ENCODE measurements around the gene HEXA.

Gene HEXA

DNA sequence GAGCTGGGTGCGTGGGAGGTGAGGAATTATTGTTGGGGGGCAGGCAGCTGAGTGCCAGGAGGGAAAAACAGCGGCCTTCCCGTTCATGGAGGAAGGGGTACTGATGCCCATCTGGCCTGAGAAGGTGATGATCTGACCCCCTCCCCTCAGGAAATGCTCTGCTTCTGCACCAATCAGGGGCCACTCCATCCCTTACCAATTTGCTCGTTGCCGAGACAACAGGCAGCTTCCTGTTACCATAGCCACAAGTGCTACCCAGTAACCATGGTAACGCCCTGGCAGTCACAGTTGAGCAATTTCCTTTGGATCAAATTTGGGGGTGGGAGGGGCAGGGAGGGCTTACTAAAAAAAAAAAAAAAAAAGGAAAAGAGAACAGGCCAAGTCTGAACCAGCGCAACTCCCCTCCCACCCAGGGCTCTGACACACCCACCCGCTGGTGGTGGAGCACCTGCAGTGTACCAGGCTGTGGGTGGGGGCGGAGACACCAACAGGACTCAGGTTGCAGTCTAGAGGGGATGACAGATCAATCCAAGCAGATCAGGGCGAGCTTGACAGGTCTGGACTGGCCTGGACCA lies 69.5 kb downstream of the HEXA start:
- H3K27ac ChIP-seq (ENCODE audit: low read depth, low read length, poor library complexity, severe bottlenecking): no peak overlapping the region
- no peaks in the 10 kb centered on the region for H3K36me3 ChIP-seq (ENCODE audit: insufficient read depth, low read length)
- no peaks in the 10 kb centered on the region for H3K79me2 ChIP-seq (ENCODE audit: insufficient read depth, low read length)
- H3K27me3 ChIP-seq (ENCODE audit: insufficient read depth, low read length): no peaks in the 10 kb centered on the region
- H3F3A ChIP-seq (ENCODE audit: insufficient read depth, low read length): no peaks in the 10 kb centered on the region
- no peak overlapping the region for H3K9ac ChIP-seq (ENCODE audit: low read length)
- no peaks in the 10 kb centered on the region for H3K4me1 ChIP-seq (ENCODE audit: insufficient read depth, low read length, severe bottlenecking)
- H3K9me3 ChIP-seq (ENCODE audit: low read length): no peaks in the 10 kb centered on the region
- no peak overlapping the region for H3K4me2 ChIP-seq (ENCODE audit: low read length)
- H3K9me2 ChIP-seq (ENCODE audit: low read depth, low read length): no peaks in the 10 kb centered on the region
- H4K20me1 ChIP-seq (ENCODE audit: insufficient read depth, low read length): no peaks in the 10 kb centered on the region
- H2AFZ ChIP-seq (ENCODE audit: low read length): no peak overlapping the region
- TF ChIP-seq EZH2 (IDR thresholded peaks at IDR 0.05; ENCODE audit: borderline replicate concordance, low read length): no peak
- TF ChIP-seq, protein P1, sequence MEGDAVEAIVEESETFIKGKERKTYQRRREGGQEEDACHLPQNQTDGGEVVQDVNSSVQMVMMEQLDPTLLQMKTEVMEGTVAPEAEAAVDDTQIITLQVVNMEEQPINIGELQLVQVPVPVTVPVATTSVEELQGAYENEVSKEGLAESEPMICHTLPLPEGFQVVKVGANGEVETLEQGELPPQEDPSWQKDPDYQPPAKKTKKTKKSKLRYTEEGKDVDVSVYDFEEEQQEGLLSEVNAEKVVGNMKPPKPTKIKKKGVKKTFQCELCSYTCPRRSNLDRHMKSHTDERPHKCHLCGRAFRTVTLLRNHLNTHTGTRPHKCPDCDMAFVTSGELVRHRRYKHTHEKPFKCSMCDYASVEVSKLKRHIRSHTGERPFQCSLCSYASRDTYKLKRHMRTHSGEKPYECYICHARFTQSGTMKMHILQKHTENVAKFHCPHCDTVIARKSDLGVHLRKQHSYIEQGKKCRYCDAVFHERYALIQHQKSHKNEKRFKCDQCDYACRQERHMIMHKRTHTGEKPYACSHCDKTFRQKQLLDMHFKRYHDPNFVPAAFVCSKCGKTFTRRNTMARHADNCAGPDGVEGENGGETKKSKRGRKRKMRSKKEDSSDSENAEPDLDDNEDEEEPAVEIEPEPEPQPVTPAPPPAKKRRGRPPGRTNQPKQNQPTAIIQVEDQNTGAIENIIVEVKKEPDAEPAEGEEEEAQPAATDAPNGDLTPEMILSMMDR (IDR thresholded peaks at IDR 0.05; ENCODE audit: low read length): no peak
- no peak overlapping the region for H3K4me3 ChIP-seq (ENCODE audit: low read depth, low read length, poor library complexity, severe bottlenecking)

DNA sequence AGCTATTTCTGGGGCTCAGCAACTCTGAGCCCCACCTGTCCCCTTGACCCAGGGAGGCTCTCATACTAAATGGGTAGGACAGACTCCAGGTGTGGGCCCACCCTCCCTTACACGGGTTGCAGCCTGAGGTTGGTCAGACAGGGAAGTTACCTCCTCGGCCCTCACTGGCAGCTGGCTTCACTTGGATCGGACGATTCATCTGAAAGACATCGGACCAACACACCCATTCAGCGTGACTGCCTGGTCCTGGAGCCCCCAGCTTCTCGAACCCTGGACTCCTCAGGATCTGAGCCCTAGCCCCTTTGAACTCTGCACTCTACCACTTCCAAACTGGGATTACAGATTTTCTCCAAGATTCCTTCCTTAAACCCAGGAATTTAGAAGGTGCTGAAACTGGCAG lies 71.2 kb downstream of the HEXA start:
- Histone ChIP-seq H4K20me1 (ENCODE audit: insufficient read depth, low read length) (no peaks in the 10 kb centered on the region), H3K4me1 (ENCODE audit: insufficient read depth, low read length, severe bottlenecking) (no peaks in the 10 kb centered on the region)

DNA sequence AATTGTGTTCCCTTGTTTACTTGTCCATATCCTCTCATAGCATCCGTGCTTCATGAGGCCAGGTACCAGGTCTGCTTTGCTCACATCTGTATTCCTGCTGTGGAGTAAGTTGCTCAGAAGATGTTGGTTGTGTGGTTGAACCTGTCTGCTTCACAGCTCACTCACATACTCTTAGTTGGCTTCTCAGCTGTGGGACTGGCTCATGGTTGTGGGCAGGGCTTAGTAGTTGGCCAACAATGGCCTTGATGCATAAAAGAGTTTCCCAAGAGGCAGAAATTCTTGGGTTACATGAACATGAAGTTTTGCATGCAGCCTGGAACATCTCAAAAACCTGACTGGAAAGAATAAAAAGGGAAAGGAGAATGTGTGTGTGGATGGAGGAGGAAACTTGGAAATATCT lies 72.9 kb downstream of the HEXA start:
- Histone ChIP-seq H3K27me3 (ENCODE audit: insufficient read depth, low read length) (no peaks in the 10 kb centered on the region), H3F3A (ENCODE audit: insufficient read depth, low read length) (no peaks in the 10 kb centered on the region), H4K20me1 (ENCODE audit: insufficient read depth, low read length) (no peaks in the 10 kb centered on the region), H3K9me2 (ENCODE audit: low read depth, low read length) (no peaks in the 10 kb centered on the region), H3K27ac (ENCODE audit: low read depth, low read length, poor library complexity, severe bottlenecking) (no peak overlapping the region), H2AFZ (ENCODE audit: low read length) (no peak overlapping the region), H3K36me3 (ENCODE audit: insufficient read depth, low read length) (no peaks in the 10 kb centered on the region), H3K4me2 (ENCODE audit: low read length) (no peak overlapping the region), H3K9me3 (ENCODE audit: low read length) (no peaks in the 10 kb centered on the region), H3K79me2 (ENCODE audit: insufficient read depth, low read length) (no peaks in the 10 kb centered on the region), H3K4me3 (ENCODE audit: low read depth, low read length, poor library complexity, severe bottlenecking) (no peak overlapping the region), H3K9ac (ENCODE audit: low read length) (no peak overlapping the region), H3K4me1 (ENCODE audit: insufficient read depth, low read length, severe bottlenecking) (no peaks in the 10 kb centered on the region)
- TF ChIP-seq EZH2 (IDR thresholded peaks at IDR 0.05; ENCODE audit: borderline replicate concordance, low read length): no peak
- TF ChIP-seq, protein P1 (IDR thresholded peaks at IDR 0.05; ENCODE audit: low read length): no peak

More for the DNA sequence above, 71.2 kb downstream of the HEXA start:
- no peak overlapping the region for H3K4me2 ChIP-seq (ENCODE audit: low read length)
- no peaks in the 10 kb centered on the region for H3K9me2 ChIP-seq (ENCODE audit: low read depth, low read length)
- no peak overlapping the region for H3K27ac ChIP-seq (ENCODE audit: low read depth, low read length, poor library complexity, severe bottlenecking)
- TF ChIP-seq, protein P1 (IDR thresholded peaks at IDR 0.05; ENCODE audit: low read length): no peak
- no peaks in the 10 kb centered on the region for H3K79me2 ChIP-seq (ENCODE audit: insufficient read depth, low read length)
- no peaks in the 10 kb centered on the region for H3F3A ChIP-seq (ENCODE audit: insufficient read depth, low read length)
- no peak overlapping the region for H3K4me3 ChIP-seq (ENCODE audit: low read depth, low read length, poor library complexity, severe bottlenecking)
- H3K27me3 ChIP-seq (ENCODE audit: insufficient read depth, low read length): no peaks in the 10 kb centered on the region
- no peak overlapping the region for H3K9ac ChIP-seq (ENCODE audit: low read length)
- no peaks in the 10 kb centered on the region for H3K36me3 ChIP-seq (ENCODE audit: insufficient read depth, low read length)
- no peaks in the 10 kb centered on the region for H3K9me3 ChIP-seq (ENCODE audit: low read length)
- no peak overlapping the region for H2AFZ ChIP-seq (ENCODE audit: low read length)

All from OCI-LY1 (cell line).